HEK293 (cell line): ENCODE results near the gene SLC8A1.

Experiments
- TCF7L2 ChIP-seq: IDR thresholded peaks from 2 replicates; pipeline ENCODE4 v1.6.1; 2011; ENCODE audit warnings: low read depth, mild to moderate bottlenecking, inconsistent platforms, low read length, moderate library complexity, borderline replicate concordance
- ZNF37A ChIP-seq: fragments of 450-650 bp; IDR thresholded peaks from 2 replicates; pipeline ENCODE4 v1.5.1; 2018; ENCODE audit warnings: missing biosample characterization, missing genetic modification characterization
- ZNF404 ChIP-seq: fragments of 450-650 bp; formaldehyde crosslinking; IDR thresholded peaks from 2 replicates; pipeline ENCODE4 v1.5.1; 2017; ENCODE audit warnings: missing biosample characterization, missing genetic modification characterization
- ZNF548 ChIP-seq: fragments of 450-650 bp; formaldehyde crosslinking; IDR thresholded peaks from 2 replicates; pipeline ENCODE4 v1.5.1; 2016; ENCODE audit warnings: missing biosample characterization, missing genetic modification characterization
- TF ChIP-seq, protein P1 (sequence below): sonication (generic); formaldehyde crosslinking; IDR thresholded peaks from 2 replicates; pipeline ENCODE4 v1.8.1; 2022; ENCODE audit warnings: mild to moderate bottlenecking, moderate library complexity, missing genetic modification reagents

DNA sequence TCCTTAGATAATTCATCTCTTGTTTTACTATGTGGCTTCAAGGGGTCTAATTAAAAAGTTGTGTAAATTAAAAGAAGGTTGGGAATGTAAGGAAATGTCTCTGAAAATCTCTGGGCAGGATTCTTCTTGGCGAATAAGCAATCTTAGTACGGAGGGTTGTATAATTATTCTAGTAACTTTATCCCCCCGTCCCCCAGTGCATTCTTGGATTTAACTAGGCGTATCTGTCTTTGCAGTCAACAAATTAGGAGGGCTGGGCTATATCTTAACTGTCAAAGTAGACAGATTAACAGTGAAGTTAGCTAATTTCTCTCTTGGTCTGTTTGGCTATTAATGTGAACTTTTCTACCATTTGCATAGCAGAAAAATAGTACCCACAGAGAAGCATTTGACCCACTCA is 343.0 kb downstream of the SLC8A1 start:
- TF ChIP-seq ZNF37A (tag by site-specific recombination) (no peak), TCF7L2 (no peak), ZNF404 (tag by site-specific recombination) (no peak), ZNF548 (tag by site-specific recombination) (no peak)
- TF ChIP-seq, protein P1, sequence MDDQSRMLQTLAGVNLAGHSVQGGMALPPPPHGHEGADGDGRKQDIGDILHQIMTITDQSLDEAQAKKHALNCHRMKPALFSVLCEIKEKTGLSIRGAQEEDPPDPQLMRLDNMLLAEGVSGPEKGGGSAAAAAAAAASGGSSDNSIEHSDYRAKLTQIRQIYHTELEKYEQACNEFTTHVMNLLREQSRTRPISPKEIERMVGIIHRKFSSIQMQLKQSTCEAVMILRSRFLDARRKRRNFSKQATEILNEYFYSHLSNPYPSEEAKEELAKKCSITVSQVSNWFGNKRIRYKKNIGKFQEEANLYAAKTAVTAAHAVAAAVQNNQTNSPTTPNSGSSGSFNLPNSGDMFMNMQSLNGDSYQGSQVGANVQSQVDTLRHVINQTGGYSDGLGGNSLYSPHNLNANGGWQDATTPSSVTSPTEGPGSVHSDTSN (CRISPR knock-in tag) = no peak
